Smooth muscle cell of bladder (primary cell): ENCODE measurements around the gene MED13L. TPM values are rescaled to one million over a fixed set of nuclear protein-coding genes. Genes with fewer than 3 reads are reported as not detected.

ENCODE experiments used
- total RNA-seq: library from RNA; depleted of rRNA; stranded (reverse); fragments of >200 nt; gene quantifications from 2 replicates; pipeline ENCODE4 v1.2.3, GENCODE V29; 2014

Gene MED13L
- 58.5 and 70.4 TPM in 2 replicates for total RNA-seq

GRCh38 chr12:116277467-116278278, at the start of gene MED13L:
MED13L (minus strand) TSS chr12:116277693; CDS start chr12:116277131, 562 bp downstream.

